Stimulated activated naive CD4-positive, alpha-beta T cell treated with Interleukin-2 at 50 U/mL for 16 hours (primary cell): Measurements from ENCODE around the gene C1QBP.
"Not testable (repeated sequence)": the region's sequence is repeated elsewhere in the genome, so short reads cannot be mapped to it uniquely, and the experiment has no call there.

Source experiments
- DNase-seq: peaks from one replicate; lab custom pipeline; 2025; lab: John Stamatoyannopoulos, UW

The C1QBP gene, protein sequence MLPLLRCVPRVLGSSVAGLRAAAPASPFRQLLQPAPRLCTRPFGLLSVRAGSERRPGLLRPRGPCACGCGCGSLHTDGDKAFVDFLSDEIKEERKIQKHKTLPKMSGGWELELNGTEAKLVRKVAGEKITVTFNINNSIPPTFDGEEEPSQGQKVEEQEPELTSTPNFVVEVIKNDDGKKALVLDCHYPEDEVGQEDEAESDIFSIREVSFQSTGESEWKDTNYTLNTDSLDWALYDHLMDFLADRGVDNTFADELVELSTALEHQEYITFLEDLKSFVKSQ

GRCh38 chr17:5438716-5439445, at the start of gene C1QBP:
Gene C1QBP (minus strand): TSS chr17:5439155. CDS start chr17:5439073, 82 bp downstream.
- DNase-seq: peak; percentile 85

DNA sequence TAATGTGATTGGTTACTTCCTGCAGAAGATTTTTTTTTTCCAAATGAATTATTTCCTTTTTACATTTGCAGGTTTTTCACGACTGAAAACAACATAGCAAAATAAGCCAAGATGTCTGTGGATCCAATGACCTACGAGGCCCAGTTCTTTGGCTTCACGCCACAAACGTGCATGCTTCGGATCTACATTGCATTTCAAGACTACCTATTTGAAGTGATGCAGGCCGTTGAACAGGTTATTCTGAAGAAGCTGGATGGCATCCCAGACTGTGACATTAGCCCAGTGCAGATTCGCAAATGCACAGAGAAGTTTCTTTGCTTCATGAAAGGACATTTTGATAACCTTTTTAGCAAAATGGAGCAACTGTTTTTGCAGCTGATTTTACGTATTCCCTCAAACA, 49.8 kb upstream of the C1QBP start:
- DNase-seq: no peak

- DNase-seq: peak; percentile 99
Observed at GRCh38 chr17:5486206-5487124, 47.5 kb upstream of the C1QBP start, which contains the start of gene MIS12. Gene MIS12 (plus strand): TSS chr17:5486566. CDS start chr17:5488863, 2,297 bp downstream.

DNA sequence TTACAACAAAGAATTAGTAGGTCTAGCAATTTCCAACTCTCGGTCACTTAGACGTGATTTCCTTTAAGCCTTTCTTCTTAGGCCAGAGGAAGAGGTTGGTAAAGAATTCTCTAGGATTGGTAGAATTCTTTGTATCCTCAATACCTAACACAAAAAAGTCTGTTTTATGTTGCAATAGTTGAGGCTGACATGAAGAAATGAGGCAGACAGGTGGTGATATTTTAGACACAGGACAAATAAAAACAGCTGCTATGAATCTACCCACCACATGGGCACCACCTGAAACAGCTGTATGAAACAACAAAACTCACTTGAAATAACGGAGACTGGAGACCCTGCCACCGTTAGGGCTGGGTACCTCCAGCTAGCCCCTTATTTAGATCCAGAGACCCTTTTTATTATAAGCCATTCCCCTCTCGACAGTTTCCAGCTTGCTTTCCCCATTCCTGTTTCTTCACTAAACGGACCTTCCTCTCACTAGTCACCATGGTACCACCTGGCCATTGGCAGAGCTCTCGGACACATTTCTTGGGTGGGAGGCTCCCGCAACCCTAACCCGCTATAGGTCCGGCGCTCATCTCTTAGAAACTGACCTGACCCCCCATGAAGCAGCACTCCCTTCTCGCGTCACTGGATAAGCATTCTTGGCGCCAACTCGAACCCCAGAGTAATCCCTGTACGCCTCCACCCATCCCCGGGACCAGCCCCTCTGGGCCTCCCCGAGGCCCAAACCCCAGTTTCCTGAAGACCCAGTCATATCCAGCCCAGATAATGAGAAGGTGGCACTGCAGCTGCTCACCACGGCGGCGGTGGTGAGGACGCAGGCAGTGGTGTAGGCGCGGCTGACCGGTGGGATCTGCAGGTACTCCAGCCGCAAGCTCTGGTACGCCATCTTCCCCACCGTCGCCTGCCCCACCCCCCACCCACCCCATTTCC, 46.6 kb upstream of the C1QBP start, which contains the start of gene DERL2:
Gene DERL2 (minus strand): TSS at position 909 of the 936 bp plus-strand sequence. CDS start 17 bp downstream, at position 892.
- DNase-seq: no peak

DNA sequence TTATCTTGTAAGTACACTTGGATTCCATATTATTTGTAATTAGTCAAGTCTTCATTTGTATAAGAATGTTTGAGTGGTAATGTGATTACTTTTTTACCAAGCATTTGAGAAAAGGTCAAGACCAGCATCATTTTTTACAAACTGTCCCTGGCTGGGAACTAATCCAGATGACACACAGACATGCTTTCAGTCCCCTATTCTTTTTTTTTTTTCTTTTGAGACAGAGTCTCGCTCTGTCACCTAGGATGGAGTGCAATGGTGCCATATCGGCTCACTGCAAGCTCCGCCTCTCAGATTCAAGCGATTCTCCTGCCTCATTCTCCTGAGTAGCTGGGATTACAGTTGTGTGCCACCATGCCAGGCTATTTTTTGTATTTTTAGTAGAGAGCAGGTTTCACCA, 42.5 kb upstream of the C1QBP start:
- no peak for DNase-seq

- DNase-seq: no peak
Observed at GRCh38 chr17:5480962-5481361, 42.0 kb upstream of the C1QBP start.

- no peak for DNase-seq
Observed at GRCh38 chr17:5478992-5479391, 40.0 kb upstream of the C1QBP start.

DNA sequence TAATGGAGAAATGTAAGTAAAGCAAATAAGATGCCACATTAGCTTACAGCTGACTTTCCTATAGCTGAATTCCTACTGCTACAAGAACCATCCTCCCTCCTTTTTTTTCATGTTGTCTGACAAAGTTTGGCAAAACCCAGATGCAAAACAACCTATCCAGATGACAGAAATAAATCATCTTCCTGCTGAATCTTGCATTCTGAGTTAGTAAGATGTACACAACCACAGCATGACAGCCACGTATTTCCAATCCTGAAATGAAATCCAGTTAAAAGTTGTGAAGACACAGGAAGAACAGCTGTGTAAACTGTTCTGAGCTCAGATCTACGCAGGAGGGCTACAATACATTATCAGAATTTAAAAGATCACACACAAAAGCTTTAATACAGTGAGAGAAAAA, 35.0 kb upstream of the C1QBP start:
- no peak for DNase-seq

DNA sequence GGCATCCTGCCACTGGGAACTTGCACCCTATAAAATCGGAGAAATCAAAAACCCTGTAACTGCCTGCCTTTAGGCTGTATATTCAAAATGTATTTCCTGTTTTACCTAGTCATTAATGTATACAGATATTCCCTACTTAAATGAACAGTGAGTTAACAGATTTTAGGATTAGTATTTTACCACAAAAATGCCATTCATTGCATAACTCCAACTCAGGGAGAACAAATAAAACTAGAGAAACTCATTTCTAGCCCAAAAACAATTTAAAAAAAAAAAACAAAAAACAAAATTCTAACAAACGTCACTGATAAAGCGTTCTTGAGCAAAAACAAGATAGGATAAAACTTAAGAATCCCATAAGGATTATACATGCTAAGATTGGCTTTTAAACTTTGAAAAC, 33.6 kb upstream of the C1QBP start:
- no peak for DNase-seq

DNA sequence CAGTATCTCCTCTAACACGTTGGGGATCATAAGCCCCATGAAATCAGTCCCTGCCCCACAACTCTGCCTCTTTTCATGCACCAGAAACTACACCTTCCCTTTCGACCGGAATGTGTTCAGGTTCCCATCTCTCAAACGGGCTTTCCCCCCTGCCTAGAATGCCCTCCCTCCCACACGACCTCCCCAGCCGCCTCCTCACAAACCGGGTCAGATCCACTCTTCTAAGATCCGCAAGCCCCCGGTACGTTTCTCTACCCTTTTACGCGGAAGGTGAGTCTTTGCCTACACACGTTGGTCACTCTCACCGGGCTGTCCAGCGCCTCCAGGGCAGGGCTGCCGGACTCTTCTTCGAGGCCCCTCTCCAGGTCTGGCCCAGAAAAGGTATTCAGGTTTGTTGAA, 29.1 kb upstream of the C1QBP start:
- DNase-seq: peak; percentile 20

- no peak for DNase-seq
Observed at GRCh38 chr17:5467416-5467815, 28.5 kb upstream of the C1QBP start.

- no peak for DNase-seq
Observed at GRCh38 chr17:5466295-5466694, 27.3 kb upstream of the C1QBP start.

DNA sequence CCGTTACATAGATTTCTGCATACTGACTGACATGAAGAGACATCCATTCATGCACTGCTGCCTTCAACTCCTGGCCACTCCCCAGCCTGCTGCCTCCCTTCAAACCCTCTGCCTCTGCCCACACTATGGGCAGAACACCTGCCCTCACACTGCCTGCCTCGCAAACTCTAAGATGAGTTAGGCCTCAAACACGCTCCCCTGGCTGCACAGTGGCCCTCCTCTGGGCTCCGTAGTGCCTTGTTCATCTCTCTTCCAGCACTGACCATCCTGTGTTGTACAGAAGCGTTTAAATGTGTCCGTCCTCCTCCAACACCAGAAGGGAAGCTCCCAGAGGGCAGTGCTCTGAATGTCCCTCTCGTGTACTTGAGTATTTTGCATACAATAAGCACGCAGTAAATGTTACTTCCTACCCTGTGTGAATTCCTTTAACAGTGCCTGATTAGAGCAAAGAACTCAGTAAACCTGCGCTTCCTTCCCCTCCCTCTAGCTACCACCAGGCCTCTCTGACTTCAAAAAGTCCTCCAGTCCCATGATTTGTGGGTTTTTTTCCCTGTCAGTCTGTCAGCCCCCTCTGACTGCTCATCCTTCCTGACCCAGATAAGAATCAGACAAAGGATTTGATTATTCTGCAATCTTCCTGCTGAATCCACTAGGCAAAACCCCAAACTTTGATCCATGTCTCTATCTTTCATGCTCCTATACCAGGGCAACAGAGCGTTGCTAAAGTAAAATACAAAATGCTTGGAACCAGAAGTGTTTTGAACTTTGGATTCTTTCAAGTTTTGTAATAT, 26.0 kb upstream of the C1QBP start:
- no peak for DNase-seq

DNA sequence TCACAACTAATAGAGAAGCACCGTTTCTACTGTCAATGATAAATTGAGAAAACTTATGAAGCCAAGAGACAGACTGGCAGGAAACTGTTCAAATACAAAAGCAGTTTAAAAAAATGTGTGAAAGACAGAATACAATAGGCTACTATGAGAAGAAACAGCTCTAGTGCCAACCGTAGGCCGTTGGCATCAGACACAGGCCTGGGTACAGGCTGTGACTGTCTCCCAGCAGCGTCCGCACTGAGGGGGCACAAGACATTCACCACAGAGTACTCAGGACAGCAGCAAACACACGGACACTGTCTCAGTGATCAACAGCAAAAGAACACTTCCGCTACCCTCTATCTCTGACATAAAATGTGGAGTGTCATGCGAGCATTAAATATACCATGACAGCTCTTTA, 7.8 kb upstream of the C1QBP start:
- DNase-seq: no peak

DNA sequence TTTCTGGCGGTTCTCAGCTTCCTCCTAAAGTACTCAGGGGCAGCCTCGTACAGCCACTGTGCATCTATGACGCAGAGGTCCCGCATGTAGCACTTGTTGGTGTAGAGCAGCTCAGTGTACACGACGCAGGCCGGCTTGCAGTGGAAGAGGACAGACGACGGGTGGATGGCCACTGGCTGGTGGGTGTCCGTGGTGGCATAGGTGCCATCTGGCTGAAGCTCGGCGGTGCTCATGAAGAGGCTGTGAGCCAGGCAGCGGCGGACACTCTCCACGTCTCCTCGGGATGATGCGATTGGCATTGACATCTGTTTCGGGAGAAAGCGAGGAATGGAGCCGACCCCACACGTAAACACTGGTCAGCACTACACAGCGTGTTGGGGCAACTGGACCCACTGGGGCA, 5.3 kb upstream of the C1QBP start:
- no peak for DNase-seq

- no peak for DNase-seq
Observed at GRCh38 chr17:5443728-5444127, 4.8 kb upstream of the C1QBP start.

DNA sequence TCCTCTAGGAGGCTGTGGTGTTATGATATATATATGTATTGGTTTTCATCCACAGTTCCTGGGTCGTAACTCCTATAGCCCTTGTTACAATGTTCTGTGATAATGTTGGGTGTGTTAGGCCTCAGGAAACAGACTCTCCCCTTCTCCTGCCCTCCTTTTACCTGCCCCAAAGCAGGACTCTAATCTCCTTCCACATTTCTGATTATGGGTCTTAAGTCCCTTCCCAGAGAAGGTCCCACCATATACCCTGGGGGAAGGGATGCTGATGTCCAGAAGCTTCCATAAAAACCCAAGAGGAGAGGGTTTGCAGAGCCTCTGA, 450 bp upstream of the C1QBP start:
- no peak for DNase-seq

DNA sequence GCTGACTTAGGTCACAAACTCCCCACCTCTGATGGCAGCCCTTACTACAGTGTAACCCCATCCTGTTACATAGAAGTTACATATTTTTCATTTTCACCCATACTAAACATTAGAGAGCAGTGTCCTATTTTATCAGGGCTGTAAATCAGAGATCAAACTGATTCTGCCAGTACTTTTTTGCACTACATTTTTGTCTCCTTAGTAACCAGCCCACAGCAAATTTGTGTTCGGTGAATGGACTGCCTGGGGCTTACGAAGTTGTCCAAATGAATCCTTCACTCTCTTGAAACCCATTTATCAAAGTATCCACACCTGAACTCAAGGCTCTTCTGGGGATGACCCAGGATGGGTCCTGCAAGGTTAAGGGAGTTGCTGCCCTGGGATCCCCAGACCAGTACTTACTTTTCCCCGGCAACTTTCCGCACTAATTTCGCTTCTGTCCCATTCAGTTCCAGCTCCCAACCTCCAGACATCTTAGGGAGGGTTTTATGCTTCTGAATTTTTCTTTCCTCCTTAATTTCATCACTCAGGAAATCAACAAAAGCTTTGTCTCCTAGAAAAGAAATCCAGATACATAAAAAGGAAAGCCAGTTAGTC, 1.1 kb downstream of the C1QBP start:
- no peak for DNase-seq

- not testable (repeated sequence) for DNase-seq
Observed at GRCh38 chr17:5435781-5436315, 3.1 kb downstream of the C1QBP start.

DNA sequence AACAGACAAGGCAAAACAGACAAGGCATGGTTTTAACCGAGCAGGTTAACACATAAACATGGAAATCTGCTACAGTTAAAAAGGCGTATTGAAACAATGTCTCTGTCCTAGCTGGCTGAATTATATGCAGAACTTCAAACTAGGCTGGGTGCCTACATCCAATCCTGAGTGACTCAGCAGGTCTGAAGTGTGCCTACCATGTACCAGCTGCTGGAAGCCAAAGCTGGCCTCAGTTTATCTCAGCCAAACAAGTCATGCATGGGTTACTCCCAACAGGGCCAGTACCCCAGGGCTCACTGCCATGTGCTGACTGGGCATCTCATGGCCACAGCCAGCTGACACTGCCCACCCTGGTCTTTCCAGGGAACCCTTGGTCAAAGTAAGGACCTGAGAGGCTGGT, 4.0 kb downstream of the C1QBP start:
- DNase-seq: no peak
